NT2/D1 (cell line): Measurements from ENCODE around the gene PRKAG2.
"Not testable (repeated sequence)": the region's sequence is repeated elsewhere in the genome, so short reads cannot be mapped to it uniquely, and the experiment has no call there.

Experiments used
- SUZ12 ChIP-seq: IDR thresholded peaks from 2 replicates; pipeline ENCODE4 v1.6.1; 2011; ENCODE audit not compliant: insufficient read length, insufficient read depth; ENCODE audit errors: extremely low read depth
- YY1 ChIP-seq: IDR thresholded peaks from 2 replicates; pipeline ENCODE4 v1.6.1; 2011; ENCODE audit not compliant: insufficient read length, insufficient read depth
- ZNF274 ChIP-seq: IDR thresholded peaks from 2 replicates; pipeline ENCODE4 v1.6.1; 2011; ENCODE audit warnings: mild to moderate bottlenecking, low read depth, low read length

DNA sequence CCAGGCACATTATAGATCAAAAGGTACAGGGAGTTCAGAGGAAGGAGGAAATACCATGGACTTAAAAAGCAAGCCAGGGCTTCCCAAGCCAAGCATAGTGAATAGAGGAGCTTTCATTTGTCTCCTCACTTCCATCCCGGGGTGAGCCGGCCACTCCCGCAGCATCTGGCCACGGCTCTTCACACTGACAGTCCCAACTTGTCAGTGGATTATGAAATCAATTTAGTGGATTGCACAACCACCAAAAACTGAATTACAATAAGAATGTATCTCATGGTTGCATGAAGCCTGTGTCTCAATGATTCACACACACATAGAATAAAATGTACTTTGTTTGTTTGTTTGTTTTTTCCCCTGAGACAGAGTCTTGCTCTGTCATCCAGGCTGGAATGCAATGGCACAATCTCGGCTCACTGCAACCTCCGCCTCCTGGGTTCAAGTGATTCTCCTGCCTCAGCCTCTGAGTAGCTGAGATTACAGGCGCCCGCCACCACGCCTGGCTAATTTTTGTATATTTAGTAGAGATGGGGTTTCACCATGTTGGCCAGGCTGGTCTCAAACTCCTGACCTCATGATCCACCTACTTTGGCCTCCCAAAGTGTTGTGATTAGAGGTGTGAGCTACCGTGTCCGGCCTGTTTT is 79.1 kb downstream of the PRKAG2 start:
- not testable (repeated sequence) for TF ChIP-seq YY1, SUZ12, ZNF274
